GM18511 (cell line): Measurements from ENCODE around the gene DHX9.

Experiments used
- ATAC-seq: cut with Tn5 transposase; IDR thresholded peaks from one replicate; pipeline ENCODE4 v1.9.1; 2021; ENCODE audit warnings: mild to moderate bottlenecking, moderate library complexity; ENCODE audit not compliant: unreplicated experiment

DHX9 gene

GRCh38 chr1:182835806-182836205 lies 3.3 kb upstream of the DHX9 start:
- ATAC-seq = no peak

- no peak for ATAC-seq
Measured at GRCh38 chr1:182841368-182841988, 2.3 kb downstream of the DHX9 start.

DNA sequence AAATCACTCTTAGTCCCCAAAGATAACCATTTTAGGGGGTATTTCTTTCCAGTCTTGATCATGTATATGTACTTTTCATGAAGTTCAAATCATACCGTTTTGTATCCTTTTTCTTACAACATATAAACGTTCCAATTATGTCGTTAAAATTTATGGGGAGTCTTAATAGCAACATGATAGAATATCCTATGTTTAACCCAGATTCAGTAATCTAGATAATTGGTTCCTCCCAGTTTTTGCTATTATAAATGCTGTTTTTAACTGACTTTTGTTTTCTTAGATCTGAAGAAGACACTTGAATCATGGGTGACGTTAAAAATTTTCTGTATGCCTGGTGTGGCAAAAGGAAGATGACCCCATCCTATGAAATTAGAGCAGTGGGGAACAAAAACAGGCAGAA lies 3.1 kb downstream of the DHX9 start:
- ATAC-seq = no peak

DNA sequence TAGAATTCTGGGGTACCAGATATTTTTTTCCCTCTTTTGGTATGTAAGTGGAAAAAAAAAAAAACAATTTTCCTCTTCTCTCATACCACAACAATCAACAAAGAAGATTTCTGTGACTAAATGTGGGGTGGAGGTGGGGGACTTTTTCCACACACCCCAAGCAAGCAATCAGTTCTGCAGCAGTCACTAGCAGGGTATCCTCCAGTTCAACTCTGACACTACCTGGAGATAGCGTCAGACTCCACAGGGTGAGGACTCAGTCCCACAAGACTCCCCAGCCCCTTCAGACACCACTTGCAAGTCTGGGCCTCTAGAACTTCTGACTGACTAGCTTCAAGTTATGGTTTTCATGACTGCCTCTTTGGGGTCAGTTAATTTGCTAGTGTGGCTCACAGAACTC lies 6.2 kb downstream of the DHX9 start:
- ATAC-seq = no peak

DNA sequence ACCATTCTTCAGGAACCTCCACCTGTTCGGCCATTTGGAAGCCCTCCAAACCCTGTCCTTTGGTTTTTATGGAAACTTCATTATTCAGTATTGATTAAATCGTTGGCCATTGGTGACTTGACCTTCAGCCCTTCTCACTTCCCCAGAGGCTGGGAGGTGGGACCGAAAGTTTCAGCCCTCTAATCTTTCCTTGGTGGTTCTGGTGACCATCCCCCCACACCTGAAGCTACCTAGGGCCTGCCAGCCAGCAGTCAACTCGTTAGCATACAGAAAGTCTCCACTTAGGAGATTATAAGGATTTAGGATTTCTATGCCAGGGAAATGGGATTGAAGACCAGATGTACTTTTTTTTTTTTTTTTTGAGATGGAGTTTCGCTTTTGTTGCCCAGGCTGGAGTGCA lies 6.7 kb downstream of the DHX9 start:
- ATAC-seq = no peak

GRCh38 chr1:182847105-182847504 lies 8.0 kb downstream of the DHX9 start:
- no peak for ATAC-seq

DNA sequence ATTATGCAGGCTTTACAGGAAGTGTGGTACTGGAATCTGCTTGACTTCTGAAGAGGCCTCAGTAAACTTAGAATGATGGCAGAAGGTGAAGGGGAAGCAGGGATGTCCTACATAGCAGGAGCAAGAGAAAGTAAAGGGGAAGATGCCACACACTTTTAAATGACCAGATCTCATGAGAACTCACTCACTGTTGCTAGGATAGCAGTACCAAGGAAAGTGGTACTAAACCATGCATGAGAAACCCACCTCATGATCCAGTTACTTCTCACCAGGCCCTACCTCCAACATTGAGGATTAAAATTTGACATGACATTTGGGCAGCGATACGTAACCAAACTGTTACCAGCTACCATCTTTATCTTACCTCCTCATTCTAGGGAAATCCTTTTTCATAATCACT lies 9.6 kb downstream of the DHX9 start:
- no peak for ATAC-seq

DNA sequence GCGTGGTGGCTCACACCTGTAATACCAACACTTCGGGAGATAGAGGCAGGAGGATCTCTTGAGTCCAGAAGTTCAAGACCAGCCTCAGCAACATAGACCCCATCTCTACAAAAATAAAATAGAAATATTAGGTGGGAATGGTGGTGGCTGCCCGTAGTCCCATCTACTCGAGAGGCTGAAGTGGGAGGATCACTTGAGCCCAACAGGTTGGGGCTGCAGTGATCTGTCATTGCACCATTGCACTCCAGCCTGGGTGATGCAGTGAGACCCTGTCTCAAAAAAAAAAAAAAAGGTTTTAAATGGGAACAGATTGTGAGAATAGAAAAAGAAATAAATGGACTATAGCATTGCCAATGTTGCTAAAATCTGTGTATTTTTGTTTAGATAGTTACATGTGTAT lies 11.2 kb downstream of the DHX9 start:
- ATAC-seq = no peak

DNA sequence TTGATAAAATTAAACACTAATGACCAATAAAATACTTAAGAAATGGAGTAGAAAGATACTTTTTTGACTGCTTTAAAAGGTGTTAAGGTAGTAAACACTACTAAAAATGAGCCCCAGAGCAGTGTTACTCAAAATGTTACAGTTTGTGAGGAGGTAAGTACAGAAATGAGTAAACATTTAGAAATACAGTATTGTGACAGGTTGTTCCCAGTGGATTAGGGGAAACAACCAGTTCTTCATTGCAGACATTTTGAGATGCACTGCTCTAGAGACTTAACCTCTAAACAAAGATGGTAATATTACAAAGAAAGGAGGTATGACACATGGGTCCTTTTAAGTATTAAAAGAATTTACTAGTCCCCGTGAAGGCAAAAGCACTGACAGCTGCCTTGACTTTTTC lies 12.7 kb downstream of the DHX9 start:
- ATAC-seq = no peak

DNA sequence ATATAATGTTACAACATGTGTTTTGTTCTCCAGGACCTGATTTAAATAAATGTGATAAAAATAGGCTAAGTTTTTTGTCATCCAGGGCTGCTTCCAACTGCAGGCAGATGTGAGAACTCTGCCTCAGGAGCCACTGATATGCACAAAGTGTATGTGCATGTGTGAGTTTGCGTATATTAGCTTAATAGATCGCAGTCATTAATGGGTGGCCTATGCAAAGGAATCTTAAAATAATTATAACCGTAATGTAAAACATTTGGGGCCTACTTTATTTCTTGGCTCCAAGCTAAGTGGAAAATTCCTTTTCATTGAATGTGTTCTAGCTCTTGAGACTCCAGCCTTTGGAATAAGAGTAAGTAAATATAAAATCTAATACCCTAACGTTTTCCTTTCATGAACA lies 16.8 kb downstream of the DHX9 start:
- ATAC-seq = no peak

- no peak for ATAC-seq
Measured at GRCh38 chr1:182857212-182857611, 18.1 kb downstream of the DHX9 start.

DNA sequence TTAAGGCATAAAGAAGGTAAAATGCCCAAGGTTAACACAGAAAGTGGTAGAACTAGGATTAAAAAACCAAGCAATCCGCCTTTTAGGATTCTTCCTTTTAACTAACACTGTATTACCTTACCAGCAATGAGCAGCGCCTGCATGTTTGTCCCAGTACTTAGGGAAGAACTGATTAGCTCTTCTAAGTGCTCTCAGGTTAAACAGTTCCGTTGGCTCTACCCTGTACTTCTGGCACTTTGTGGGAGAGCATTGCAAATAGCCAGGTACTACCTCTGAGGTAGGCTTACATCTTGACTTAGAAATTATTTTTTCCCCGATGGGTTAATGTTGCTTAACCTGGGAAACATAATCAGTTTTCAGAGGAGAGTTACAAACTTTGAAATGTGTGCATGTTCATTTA lies 21.5 kb downstream of the DHX9 start:
- ATAC-seq = no peak

- no peak for ATAC-seq
Measured at GRCh38 chr1:182861994-182862393, 22.8 kb downstream of the DHX9 start.

DNA sequence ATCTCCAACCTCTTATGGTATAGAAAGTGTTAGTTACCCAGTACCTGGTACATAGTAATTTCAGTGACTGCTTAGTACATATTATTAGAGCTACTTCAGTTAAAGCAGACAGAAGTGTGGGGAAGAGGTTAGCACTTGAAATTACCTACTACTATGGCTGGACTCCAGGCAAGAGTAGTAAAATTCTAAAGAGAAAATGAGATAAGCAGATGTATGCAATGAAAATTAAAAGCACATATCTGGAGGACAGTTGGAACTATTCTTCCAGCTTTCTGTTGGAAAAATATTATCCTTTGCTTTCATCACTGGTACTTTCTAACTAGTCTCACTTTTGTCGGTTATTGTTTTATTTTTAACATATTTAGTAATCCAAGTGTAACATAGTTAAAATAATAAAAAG lies 23.7 kb downstream of the DHX9 start:
- no peak for ATAC-seq

DNA sequence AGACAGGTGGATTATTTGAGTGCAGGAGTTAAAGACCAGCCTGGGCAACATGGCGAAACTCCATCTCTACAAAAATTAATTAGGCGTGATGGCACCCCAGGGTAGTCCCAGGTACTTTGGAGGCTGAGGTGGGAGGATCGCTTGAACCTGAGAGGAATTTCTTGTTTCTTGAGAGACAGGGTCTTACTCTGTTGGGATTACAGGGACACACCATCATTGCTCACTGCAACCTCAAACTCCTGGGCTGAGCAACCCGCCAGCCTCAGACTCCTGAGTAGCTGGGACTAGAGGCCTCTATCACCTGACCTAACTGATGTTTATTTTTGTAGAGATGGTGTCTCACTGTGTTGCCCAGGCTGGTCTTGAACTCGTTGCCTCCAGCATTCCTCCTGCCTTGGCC lies 24.8 kb downstream of the DHX9 start:
- ATAC-seq = no peak

GRCh38 chr1:182867861-182868260 lies 28.7 kb downstream of the DHX9 start:
- no peak for ATAC-seq

DNA sequence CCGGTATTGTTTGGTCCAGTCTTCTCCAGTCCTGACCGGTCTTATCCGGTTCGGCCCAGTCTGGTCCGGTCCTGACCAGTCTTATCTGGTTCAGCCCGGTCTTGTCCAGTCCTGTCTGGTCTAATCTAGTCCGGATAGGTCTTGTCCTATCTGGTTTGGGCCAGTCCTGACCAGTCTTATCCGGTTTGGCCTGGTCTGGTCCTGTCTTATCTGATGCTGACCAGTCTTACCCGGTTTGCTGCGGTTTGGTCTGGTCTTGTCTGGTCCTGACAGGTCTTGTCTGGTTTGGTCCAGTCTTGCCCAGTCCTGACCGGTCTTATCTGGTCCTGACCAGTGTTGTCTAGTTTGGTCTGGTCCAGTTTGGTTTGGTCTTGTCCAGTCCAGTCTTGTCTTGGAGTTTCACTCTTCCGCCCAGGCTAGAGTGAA lies 30.1 kb downstream of the DHX9 start:
- ATAC-seq = no peak

GRCh38 chr1:182872881-182873280 lies 33.7 kb downstream of the DHX9 start:
- no peak for ATAC-seq

- ATAC-seq = no peak
Measured at GRCh38 chr1:182875889-182876288, 36.7 kb downstream of the DHX9 start.

- no peak for ATAC-seq
Measured at GRCh38 chr1:182877331-182877730, 38.2 kb downstream of the DHX9 start.

- ATAC-seq = no peak
Measured at GRCh38 chr1:182877842-182878241, 38.7 kb downstream of the DHX9 start.

DNA sequence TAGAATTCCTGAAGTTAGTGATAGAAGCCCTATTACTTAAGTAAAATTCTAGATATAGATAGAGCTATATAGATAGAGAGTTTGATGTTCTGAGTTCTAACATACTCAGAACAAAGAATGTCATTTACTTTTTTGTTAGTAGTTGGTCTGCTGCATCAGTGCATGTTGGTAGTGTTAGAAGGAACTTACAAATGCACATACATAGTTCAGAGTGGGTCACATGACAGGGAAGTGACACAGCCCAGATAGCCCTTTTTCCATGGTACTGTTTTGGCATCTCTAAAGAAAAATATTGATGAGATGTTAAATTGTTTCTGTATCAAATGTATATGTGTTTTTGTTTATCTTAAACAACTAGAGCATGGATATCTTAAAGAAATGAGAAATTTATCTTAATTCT lies 45.7 kb downstream of the DHX9 start:
- ATAC-seq = no peak

DNA sequence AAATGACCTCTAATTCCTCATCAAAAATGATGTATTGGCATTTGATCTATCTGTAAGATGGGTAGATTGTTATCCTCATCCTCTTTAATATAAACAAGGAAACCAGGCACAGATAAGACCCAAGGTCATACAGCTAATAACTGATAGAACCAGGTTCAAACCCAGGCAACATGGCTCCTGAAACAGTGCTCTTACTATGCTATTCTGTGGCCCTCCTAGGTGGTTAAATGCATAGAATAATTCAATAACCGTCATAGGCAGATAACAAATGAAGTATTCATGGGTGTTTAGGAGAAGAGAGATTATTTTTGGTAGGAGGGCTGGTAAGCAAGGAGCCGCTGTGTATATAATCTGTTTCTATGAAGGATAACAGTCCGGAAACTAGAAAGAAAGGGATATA lies 46.4 kb downstream of the DHX9 start:
- no peak for ATAC-seq

- ATAC-seq = no peak
Measured at GRCh38 chr1:182886985-182887384, 47.8 kb downstream of the DHX9 start.
